Keratinocyte (primary cell): ENCODE measurements around the gene NEGR1.

ENCODE experiments used
- EZH2 ChIP-seq: IDR thresholded peaks from one replicate; pipeline ENCODE4 v1.6.1; 2012; ENCODE audit warnings: inconsistent platforms, mild to moderate bottlenecking, low read length, moderate library complexity
- TF ChIP-seq, protein P1 (sequence below), 3 experiments: IDR thresholded peaks in 1 of 3; conservative IDR thresholded peaks in 1 of 3; optimal IDR thresholded peaks in 1 of 3; 2 replicates in 2 of 3; 3 replicates in 1 of 3; pipeline versions ENCODE3 to v1.5.1; 2011; ENCODE audit warnings: low read length in 3 of 3, mild to moderate bottlenecking in 3 of 3, moderate library complexity in 2 of 3, control low read depth in 1 of 3, inconsistent platforms in 1 of 3; ENCODE audit not compliant: insufficient read depth in 2 of 3; ENCODE audit errors: extremely low read depth in 1 of 3

DNA sequence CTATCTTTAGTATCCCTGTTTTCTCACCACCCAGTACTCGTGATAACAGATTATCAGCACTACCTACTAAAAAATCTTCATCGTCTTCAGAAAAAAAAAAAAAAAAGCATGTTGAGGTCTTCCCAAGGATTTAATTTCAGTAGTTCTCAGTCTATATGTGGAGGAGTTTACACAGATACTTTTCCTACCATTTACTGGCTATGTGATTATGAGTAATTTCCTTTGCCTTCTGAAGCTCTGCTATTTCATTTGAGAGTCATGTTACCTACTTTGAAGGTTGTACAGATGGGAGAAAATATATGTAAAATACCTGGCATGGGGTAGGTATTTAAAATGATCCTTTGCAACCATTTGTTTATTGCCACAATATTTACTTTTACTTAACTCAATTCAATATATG lies 399.7 kb downstream of the NEGR1 start:
- TF ChIP-seq, protein P1, sequence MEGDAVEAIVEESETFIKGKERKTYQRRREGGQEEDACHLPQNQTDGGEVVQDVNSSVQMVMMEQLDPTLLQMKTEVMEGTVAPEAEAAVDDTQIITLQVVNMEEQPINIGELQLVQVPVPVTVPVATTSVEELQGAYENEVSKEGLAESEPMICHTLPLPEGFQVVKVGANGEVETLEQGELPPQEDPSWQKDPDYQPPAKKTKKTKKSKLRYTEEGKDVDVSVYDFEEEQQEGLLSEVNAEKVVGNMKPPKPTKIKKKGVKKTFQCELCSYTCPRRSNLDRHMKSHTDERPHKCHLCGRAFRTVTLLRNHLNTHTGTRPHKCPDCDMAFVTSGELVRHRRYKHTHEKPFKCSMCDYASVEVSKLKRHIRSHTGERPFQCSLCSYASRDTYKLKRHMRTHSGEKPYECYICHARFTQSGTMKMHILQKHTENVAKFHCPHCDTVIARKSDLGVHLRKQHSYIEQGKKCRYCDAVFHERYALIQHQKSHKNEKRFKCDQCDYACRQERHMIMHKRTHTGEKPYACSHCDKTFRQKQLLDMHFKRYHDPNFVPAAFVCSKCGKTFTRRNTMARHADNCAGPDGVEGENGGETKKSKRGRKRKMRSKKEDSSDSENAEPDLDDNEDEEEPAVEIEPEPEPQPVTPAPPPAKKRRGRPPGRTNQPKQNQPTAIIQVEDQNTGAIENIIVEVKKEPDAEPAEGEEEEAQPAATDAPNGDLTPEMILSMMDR (optimal IDR thresholded peaks at IDR 0.05 in 1 of 3, IDR thresholded peaks at IDR 0.05 in 1 of 3, conservative IDR thresholded peaks at IDR 0.05 in 1 of 3; ENCODE audit: extremely low read depth in 1 of 3, insufficient read depth in 2 of 3, low read length in 3 of 3): no peak
- no peak for TF ChIP-seq EZH2
